Hepatocyte (in vitro differentiated cells): ENCODE measurements around the gene STX1B.

Experiments used
- CTCF ChIP-seq: fragments of 200-600 bp; sonication (generic); IDR thresholded peaks from 2 replicates; pipeline ENCODE4 v1.5.1; 2016; ENCODE audit warnings: antibody characterized with exemption, mild to moderate bottlenecking; ENCODE audit not compliant: poor library complexity
- EZH2 ChIP-seq: fragments of 200-600 bp; sonication (generic); IDR thresholded peaks from 2 replicates; pipeline ENCODE4 v1.6.1; 2016; ENCODE audit warnings: antibody characterized with exemption, mild to moderate bottlenecking, borderline replicate concordance
- EZH2phosphoT487 ChIP-seq: fragments of 200-600 bp; sonication (generic); IDR thresholded peaks from one replicate; pipeline ENCODE4 v1.6.1; 2018; ENCODE audit warnings: antibody characterized with exemption, mild to moderate bottlenecking, low read depth, moderate library complexity; ENCODE audit not compliant: unreplicated experiment, severe bottlenecking

DNA sequence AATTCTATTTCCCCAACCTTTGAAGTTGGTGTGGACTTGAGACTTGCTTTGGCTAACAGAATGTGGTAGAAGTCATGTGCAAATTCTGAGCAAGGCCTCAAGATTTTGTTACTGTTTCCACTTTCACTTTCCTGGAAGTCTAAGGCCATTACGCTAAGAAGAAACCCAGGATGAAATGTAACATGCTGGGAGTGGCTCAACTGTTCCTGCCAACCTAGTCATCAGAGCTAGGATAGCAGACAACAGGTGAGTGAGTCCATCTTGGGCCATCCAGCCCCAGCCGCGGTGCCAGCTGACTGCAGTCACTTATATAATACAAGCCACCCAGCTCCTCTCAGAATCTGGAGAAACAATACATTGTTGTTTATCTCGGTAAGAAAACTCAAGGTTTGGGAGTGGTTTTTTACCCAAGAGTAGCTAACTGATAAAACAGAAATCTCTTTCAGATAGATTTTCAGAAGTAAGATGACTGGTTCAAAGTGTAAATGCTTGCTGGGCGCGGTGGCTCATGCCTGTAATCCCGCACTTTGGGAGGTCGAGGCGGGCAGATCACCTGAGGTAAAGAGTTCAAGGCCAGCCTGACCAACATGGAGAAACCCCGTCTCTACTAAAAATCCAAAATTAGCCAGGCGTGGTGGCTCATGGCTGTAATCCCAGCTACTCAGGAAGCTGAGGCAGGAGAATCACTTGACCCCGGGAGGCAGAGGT is 12.3 kb upstream of the STX1B start:
- TF ChIP-seq EZH2 = no peak
- TF ChIP-seq CTCF = no peak
- TF ChIP-seq EZH2phosphoT487 = no peak
